GM21360 (cell line): ENCODE data around the gene BMP2K.
A peak's percentile ranks its signal among the peaks of the same experiment; 100 is the strongest.

Experiments used
- ATAC-seq: cut with Tn5 transposase; IDR thresholded peaks from one replicate; pipeline ENCODE4 v1.9.1; 2021; ENCODE audit warnings: mild to moderate bottlenecking, moderate library complexity; ENCODE audit not compliant: unreplicated experiment

BMP2K gene

DNA sequence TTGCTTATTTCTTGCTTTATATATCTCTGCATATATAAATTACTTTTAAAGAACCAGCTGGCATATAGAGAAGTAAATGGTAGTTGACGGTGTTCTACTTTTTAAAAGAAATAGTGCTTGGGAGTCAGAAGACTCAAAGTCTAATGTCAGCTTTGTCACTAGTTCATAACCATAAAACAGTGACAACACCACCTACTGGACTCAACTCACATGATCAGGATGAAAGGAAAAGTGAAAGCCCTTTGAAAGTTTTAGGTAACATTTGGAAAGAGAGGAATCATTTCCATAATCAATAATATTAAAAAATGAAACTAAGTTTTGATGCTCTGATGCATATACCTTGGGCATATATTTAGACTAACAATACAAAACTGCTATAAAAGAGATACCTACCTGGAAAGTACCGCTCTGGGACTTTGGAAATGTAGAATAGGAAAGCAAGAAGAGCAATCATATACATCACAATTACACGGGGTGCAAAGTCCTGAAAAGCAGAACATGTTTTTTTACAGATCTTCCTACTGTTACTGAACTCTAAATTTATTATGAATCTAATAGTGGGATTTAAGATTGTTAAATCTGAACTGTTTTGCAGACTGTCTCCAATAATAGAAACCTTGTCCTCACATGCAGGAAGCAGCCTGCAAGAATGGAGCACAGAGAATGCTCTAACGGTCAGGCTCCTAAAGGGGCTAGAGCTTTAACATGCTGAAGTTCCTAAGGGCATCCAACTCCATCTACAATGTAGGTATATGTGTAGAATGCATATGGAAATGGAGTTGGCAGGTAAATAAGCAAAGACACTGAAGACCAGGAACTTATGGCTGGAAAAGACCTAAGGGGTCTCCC is 147.5 kb downstream of the BMP2K start:
- ATAC-seq = no peak

DNA sequence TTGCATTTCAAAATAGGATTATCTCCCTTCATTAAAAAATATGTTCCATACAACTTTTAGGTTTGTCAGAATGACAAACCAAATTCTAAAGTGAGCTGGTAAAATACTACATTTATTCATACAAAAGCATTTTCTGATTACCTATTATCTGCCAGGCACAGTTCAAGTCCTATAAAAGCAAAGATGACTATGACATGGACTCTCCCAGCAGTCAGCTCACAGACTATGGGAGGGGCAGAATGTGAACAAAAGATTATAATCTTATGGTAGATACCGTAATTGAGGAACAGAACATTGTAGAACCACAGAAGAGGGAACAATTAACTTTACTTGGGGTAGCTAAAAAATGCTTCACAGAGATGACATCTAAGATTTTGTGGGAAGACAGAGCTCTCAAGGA is 150.7 kb downstream of the BMP2K start:
- ATAC-seq = no peak

DNA sequence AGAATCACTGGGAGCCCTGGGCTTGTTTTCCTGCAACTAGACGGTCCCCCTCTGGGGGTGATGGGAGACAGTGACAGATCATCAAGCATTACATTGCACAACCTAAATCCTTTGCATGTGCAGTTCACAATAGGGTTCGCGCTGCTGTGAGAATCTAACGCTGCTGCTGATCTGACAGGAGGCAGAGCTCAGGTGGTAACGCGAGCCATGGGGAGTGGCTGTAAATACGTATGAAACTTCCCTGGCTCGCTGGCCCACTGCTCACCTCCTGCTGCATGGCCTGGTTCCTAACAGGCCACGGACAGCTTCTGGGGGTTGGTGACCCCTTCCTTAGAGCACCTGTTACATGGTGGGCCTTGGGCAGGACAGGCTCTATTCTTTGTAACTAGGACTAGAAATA is 152.7 kb downstream of the BMP2K start:
- ATAC-seq = no peak

DNA sequence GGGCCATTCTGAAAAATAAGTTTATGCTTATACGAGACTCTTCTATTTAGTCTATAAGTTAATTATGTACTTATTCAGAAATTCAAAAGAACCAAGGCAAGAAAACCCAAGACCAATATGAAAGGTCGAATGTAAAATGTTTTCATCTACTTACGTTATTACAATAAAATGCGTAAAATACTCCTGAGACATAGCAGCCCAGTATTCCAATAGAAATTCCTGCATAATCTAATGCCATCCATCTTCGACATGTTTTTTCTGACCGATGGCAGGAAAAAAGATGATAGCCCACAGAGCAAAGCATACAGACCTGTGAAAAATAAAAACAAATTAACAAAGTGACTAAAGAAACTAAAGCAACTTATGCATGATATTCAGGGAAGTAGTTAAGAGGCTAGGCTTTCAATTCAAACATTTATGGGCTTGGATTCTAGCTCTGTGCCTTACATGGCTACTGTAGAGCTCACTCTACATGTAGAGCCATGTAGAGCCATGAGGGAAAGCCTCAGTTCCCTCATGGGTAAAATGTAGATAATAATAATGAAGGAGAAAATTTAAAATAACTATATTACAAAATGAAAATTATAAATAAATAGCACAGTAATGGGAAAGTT is 154.0 kb downstream of the BMP2K start:
- no peak for ATAC-seq

DNA sequence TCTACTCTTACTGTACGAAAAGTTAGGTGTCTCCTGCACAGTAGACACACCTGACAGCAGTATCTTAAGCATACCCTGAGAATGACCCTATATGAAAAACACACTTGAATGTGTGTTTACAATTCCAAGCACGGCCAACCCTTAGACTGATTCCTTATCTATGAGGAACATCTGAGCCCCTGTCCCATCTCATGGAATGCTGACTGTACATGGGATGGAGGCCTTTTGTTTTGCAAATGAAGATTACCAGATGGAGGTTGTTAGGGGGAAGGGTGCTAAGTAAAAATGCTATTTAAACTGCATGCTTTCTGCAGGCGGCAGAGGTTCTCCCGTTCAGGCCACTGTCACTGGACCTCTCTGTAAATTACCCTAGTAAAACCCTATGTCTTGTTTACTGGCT is 160.8 kb downstream of the BMP2K start:
- no peak for ATAC-seq

DNA sequence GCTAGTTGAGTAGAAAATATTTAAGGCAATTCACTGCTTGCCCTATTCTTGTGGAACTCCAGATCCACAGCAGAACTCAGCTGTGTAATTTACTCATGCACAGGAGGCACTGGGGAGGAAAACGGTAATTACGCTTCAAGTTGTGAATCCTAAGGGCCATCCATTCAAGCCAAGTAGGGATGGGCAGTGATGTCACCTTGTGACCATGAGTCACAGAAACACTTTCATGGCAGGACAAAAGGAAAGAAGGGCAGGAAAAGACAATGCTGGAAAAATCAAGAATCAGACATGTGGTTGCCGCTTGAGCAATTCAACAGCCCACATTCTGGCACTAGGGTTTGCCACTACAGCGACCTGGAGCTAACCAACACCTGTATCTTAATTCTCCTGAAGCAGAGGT is 161.7 kb downstream of the BMP2K start:
- no peak for ATAC-seq

DNA sequence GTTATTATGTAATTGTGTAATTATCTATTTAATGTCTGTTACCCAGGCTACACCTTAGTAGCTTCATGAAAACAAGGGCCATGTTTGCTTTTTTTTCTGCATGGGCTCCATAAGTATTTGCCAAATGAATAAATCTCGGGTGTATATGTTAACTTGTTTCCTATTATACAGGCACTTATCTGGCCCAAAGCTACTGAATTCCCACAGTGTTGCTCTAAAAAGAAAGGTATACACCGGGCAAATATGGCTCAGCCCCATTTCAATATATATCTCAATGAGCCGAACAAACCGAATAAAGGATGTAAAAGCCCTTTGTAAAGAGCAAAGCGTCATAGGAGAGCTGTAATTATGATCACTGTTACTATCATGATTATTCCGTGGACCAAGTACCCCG is 162.3 kb downstream of the BMP2K start:
- no peak for ATAC-seq

DNA sequence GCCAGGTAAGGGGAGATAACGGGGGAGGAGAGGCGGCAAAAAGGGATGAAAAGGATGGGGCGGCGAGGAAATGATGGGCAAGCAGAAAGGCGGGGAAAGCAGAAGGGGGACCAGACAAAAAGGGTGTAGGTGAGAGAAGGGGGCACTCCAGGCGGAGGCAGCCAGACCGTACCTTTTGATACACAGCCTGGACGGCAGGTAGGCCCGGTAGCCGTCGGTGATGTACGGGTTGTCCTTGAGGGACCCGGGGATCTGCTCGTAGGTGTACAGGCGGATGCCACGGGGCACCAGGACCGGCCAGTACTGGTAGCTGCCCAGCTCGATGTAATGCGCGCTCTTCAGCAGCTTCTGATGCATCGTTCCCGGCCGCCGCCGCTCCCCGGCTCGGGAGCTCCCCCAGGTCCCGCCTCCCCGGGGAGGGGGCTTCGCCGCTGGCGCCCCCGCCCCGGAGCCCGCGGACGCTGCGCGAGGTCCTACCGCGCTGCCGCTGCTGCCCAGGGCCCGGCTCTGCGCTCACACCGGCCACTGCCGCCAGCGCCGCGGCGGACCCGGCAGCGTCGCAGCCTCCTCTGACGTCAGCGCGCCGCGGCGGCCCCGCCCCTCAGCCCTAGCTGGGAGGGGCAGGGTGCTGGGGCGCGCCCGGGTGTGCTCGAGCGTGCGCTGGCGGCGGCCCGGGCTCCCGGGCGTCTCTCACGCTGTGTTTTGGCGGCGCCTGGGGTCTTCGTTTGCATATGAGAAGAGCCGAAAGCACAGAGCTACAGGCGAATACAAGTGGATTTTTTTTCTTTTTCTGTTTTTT is 162.9 kb downstream of the BMP2K start, which contains the start of gene PAQR3:
PAQR3 (minus strand) TSS at position 571 of the 799 bp plus-strand sequence; CDS start at position 357, 214 bp downstream.
- peak; percentile 97 for ATAC-seq

DNA sequence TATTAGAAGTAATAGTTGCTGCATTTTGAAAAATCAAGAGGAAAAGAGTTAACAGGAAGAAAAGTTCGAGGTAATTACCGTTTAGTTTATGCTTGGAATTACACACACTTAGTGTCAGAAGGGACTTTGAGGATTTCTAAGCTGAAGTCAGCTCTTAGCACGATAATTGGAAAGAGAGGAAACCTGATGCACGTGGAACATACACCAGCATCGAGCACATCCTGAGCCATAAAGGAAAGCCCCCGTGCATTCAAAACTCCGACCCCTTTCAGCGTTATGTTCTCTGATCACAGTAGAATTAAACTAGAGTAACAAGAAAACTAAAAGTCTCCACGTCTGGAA is 163.5 kb downstream of the BMP2K start:
- ATAC-seq = peak; percentile 14

DNA sequence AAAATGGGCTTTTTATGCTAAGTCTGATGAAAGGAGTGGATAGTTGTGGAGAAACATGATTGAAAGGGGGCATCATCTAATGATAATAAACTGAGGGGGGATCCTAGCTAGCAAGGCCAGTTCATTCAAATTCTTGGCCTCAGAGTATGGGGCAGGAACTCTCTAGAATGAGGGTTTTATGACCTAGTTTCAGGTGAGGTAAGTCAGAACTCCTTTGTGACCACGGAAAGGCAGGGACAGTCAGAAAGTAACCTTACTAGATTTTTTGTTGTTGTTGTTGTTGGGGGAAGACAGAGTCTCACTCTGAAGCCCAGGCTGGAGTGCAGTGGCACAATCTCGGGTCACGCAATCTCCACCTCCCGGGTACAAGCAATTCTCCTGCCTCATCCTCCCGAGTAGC is 164.6 kb downstream of the BMP2K start:
- no peak for ATAC-seq

DNA sequence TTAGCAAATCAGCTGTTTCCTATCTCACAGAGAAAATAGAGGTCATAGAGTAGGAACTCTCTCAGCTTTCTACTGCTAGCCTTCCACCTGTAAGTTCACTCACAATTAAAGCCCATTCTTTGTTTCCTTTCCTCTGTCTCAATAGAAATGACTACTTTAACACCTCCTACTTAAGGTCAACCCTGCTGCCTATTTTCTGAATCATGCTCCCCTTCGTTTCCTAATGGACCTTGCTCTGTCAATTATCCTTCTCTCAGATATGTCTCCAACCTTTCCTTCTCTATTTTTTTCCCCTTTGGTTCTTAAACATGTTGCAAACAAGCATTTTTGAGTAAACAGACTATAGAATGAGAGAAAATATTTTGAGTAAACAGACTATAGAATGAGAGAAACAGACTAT is 168.2 kb downstream of the BMP2K start:
- no peak for ATAC-seq

DNA sequence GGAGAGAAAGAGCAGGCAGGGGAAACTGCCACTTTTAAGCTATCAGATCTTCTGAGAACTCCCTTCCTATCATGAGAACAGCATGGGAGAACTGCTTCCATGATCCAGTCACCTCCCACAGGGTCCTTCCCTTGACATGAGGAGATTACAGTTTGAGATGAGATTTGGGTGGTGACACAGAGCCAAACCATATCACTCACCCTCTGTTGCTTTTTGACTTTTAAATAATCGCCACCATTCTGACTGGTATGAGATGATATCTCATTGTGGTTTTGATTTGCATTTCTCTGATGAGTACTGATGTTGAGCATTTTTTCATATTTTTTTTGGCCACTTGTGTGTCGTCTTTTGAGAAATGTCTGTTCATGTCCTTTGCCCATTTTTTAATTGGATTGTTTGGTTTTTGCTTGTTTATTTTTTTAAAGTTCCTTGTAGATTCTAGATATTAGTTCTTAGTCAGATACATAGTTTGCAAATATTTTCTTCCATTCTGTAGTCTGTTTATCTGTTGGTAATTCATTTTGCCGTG is 169.6 kb downstream of the BMP2K start:
- no peak for ATAC-seq

DNA sequence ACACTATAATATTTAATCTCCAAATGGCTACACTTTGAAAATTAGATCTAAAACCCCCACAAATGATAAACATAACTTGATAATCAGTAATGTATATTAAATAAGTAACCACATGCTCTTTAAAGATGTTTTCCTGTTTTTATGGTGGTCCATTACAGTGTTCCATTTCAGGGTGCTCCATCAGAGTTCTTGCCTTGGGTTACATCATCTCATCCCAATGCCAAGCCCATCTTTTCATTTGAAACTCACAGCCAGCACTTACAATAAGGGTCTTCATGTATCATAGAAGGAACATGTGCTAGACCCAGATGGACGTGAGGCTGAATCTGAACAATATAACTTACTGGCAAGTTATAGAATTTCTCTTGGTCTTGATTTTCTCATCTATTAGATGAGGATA is 173.6 kb downstream of the BMP2K start:
- ATAC-seq = no peak

DNA sequence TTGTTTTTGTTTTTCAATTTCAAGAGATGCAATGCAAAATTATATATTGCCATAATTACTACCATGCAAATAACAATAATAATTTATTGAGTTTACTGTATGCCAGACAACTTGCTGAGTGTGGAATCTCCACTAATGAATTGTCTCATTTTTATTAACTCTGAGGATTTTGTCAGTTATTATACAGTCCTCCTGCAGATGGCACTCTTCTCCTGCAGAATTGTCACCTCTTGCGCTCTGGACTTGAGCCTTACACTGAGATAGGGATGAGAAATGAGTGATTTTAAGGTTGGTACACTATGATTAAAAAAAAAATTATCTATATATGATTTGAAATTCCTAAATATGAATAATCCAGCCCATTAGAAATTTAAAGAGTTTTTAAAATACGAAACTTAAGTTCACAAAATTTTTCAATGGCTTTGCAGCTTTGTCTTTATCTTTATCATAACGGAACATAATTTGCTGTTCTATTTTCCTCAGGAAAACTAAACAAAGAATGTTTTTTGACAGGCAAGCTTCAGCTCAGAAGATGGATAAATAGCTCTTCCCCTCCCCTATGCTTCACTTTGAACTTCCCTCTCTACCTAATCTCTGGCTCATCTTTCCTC is 175.8 kb downstream of the BMP2K start:
- ATAC-seq = peak; percentile 59

DNA sequence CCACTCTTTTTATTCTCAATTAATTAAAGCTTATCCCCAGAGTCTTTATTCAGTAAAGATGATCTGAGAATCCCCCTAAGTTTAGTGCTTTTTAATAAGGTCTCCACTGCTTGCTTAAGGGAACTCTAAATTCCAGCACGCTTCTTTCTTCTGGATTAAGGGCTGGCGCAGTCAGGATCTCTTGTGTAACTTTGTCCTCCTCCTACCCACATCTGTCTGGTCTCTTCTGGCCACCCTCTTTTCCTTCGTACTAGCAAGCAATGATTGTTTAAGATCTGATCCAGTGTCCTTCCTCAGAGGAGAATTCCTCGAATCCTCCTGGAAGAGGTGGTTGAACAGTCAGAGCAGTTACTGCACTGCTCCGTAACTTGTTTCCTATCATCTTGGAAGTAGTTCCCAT is 177.1 kb downstream of the BMP2K start:
- no peak for ATAC-seq

DNA sequence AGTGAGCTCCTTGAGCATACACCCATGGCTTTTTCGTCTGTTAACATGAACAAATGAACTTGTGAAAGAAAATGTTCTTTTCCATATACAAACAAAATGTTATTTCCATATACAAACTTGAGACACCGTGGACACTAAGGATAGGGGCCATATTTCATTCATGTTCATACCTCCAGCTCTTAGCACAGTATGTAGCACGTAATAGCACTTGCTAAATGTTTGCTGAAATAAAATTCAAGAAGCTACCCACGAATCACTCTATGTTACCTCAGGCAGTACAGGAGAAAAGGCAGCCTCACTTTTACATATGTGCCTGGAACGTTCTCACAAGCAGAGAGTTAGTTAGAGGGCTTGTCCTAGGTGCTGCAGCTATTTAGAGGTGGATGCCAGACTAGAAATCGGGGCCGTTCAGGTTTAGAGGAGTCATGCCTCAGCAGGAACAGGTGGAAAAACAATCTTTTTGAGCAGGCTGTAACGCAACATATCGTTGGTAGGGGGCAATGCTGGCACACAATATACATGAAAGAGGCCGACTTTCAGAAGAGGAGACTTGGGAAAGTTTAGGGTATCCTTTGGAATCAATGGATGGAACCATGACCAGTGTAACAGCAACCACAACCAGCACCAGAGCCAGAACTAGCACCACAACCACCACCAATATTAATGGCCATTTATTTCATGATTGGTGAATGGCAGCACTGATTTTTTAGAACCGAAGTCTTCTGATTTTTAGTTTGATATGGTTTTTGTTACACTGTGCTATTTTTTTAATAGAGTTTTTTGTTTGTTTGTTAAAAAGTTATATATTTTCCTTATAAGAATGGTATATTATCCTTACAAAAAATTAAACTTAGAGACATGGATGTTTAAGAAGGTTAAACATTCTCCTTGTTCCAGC is 177.9 kb downstream of the BMP2K start:
- no peak for ATAC-seq

DNA sequence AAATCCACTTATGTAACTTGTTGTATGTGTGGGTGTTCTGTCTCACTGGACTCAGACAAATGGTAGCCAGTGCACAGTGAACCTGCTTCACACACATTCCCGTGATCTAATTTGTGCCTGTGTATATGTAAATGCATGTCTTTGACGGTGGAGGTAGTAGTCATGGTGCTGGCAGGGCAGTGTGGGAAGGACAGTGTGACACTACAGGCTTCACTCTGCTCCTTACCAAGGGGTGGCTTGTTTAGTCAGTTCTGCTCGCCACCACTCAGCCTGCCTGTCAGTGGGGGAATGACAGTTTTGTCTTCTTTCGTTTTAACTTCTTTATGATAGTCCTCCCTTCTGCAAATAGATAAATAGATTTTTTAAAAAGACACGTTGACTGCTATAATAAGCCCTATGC is 180.8 kb downstream of the BMP2K start:
- ATAC-seq = no peak

DNA sequence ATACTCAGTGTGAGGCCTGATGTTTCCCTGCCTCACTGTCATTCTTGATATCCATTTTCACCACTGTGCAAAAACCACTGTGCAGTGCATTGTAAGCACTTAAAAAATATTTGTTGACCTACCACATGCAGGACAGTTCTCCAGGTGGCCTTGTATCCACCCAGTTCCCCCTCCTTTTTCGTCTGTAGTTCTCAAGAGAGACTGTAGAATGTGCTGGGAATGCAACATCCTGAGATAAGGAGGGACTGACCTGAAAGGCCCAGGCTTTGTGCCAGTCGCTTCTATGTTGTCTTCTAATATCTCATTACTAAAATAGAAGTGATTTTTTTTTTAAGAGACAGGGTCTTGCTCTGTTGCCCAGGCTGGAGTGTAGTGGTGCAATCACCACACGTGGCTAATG is 184.8 kb downstream of the BMP2K start:
- no peak for ATAC-seq
